GM12878 (cell line): Measurements from ENCODE around the gene FLVCR1. TPM values are rescaled to one million over a fixed set of nuclear protein-coding genes. Genes with fewer than 3 reads are reported as not detected.

ENCODE experiments used
- ATAC-seq: fragments of 200-7000 bp; cut with Tn5 transposase; 3 replicates; pipeline ENCODE4 v1.9.1; 2020; ENCODE audit warnings: mild to moderate bottlenecking, moderate library complexity
- BruUV-seq: library from RNA; stranded (reverse); fragments of 400-500 nt; replicated peaks from 2 replicates; lab custom pipeline; 2021; lab: Mats Ljungman, UMichigan
- CTCF ChIA-PET: fragments of 300-600 bp; sonication (Branson Sonifier 250); formaldehyde crosslinking; extraction: SDS; loops from one replicate; lab custom pipeline; 2021; ENCODE audit warnings: inconsistent platforms; lab: Yijun Ruan, JAX
- POLR2A ChIA-PET: fragments of 350-600 bp; formaldehyde crosslinking; extraction: SDS; loops from one replicate; lab custom pipeline; 2021; ENCODE audit warnings: inconsistent platforms; lab: Charles Lee
- RAD21 ChIA-PET: fragments of 300-600 bp; sonication (Branson Sonifier 250); formaldehyde crosslinking; loops from one replicate; lab custom pipeline; 2023; ENCODE audit warnings: antibody characterized with exemption; ENCODE audit not compliant: unreplicated experiment; lab: Charles Lee
- SMC1A ChIA-PET: fragments of 300-600 bp; sonication (Branson Sonifier 250); formaldehyde crosslinking; loops from one replicate; lab custom pipeline; 2023; ENCODE audit not compliant: unreplicated experiment, uncharacterized antibody; lab: Charles Lee
- DNase-seq: peaks from one replicate; pipeline ENCODE4 v3.0.0-alpha.2; 2011; ENCODE audit warnings: low read depth, low spot score
- FAIRE-seq: peaks from 3 replicates; lab custom pipeline; 2011; peaks lifted over from hg19 to GRCh38; lab: Jason Lieb, UNC
- H2AFZ ChIP-seq: 2 replicates; pipeline ENCODE4 v1.6.0; 2011; ENCODE audit warnings: low read depth, low read length, control low read depth; ENCODE audit not compliant: control insufficient read depth
- H3K27ac ChIP-seq: 2 replicates; pipeline ENCODE4 v1.5.1; 2011; ENCODE audit warnings: control low read depth; ENCODE audit not compliant: control insufficient read depth, insufficient read depth
- H3K27me3 ChIP-seq, 2 experiments: replicated peaks in 1 of 2; 2 replicates each; pipeline versions ENCODE4 v1.6.0 to v1.6.1; 2011; ENCODE audit warnings: low read length in 1 of 2; ENCODE audit not compliant: control insufficient read depth in 2 of 2, insufficient read depth in 2 of 2
- H3K36me3 ChIP-seq, 2 experiments: 2 replicates each; pipeline ENCODE4 v1.5.1; 2011; ENCODE audit warnings: low read length in 1 of 2; ENCODE audit not compliant: control insufficient read depth in 2 of 2, insufficient read depth in 2 of 2
- H3K4me1 ChIP-seq: 2 replicates; pipeline ENCODE4 v1.6.1; 2011; ENCODE audit warnings: mild to moderate bottlenecking, low read length, moderate library complexity, mixed read lengths; ENCODE audit not compliant: control insufficient read depth, insufficient read depth
- H3K4me2 ChIP-seq: 2 replicates; pipeline ENCODE4 v1.6.0; 2011; ENCODE audit warnings: control low read depth; ENCODE audit not compliant: control insufficient read depth, insufficient read depth
- H3K4me3 ChIP-seq: fragments of 200-600 bp; sonication (generic); 2 replicates; pipeline ENCODE4 v1.5.1; 2016
- H3K79me2 ChIP-seq: 2 replicates; pipeline ENCODE4 v1.6.0; 2011; ENCODE audit warnings: low read length; ENCODE audit not compliant: control insufficient read depth, insufficient read depth
- H3K9ac ChIP-seq: 2 replicates; pipeline ENCODE4 v1.8.0; 2011; ENCODE audit warnings: low read length, control low read depth, mixed read lengths; ENCODE audit not compliant: control insufficient read depth, insufficient read depth
- H3K9me3 ChIP-seq: replicated peaks from 3 replicates; pipeline ENCODE4 v1.5.1; 2011; ENCODE audit warnings: mild to moderate bottlenecking, low read length; ENCODE audit not compliant: control insufficient read depth, insufficient read depth
- H4K20me1 ChIP-seq: 2 replicates; pipeline ENCODE4 v1.6.0; 2011; ENCODE audit not compliant: control insufficient read depth, insufficient read depth
- CUX1 ChIP-seq: IDR thresholded peaks from 2 replicates; pipeline ENCODE4 v1.6.1; 2012; ENCODE audit warnings: improper control_type of control experiment, low read depth, low read length; ENCODE audit not compliant: insufficient replicate concordance
- ELK1 ChIP-seq: IDR thresholded peaks from 2 replicates; pipeline ENCODE4 v1.6.1; 2012; ENCODE audit warnings: low read depth, low read length, improper control_type of control experiment
- EZH2 ChIP-seq: IDR thresholded peaks from 2 replicates; pipeline ENCODE4 v1.6.1; 2012; ENCODE audit warnings: low read depth, mild to moderate bottlenecking, control low read depth, inconsistent platforms, low read length, borderline replicate concordance; ENCODE audit not compliant: control insufficient read depth
- HDAC2 ChIP-seq: fragments of 200-600 bp; sonication (generic); IDR thresholded peaks from 2 replicates; pipeline ENCODE4 v1.6.1; 2017
- KAT2A ChIP-seq: conservative IDR thresholded peaks from 2 replicates; pipeline ENCODE4 v1.6.1; 2011; ENCODE audit warnings: low read depth, low read length; ENCODE audit not compliant: control insufficient read depth
- KLF5 ChIP-seq: fragments of 450-650 bp; IDR thresholded peaks from 2 replicates; pipeline ENCODE4 v1.6.1; 2014; ENCODE audit warnings: mild to moderate bottlenecking; ENCODE audit not compliant: partially characterized antibody
- MTA2 ChIP-seq: fragments of 450-650 bp; IDR thresholded peaks from 2 replicates; pipeline ENCODE4 v1.6.1; 2016; ENCODE audit warnings: low read depth, mild to moderate bottlenecking, moderate library complexity
- PAX5 ChIP-seq: IDR thresholded peaks from 2 replicates; pipeline ENCODE4 v1.6.1; 2011; ENCODE audit warnings: low read depth, low read length, borderline replicate concordance
- TCF3 ChIP-seq: IDR thresholded peaks from 2 replicates; pipeline ENCODE4 v1.6.1; 2012; ENCODE audit warnings: low read depth, mild to moderate bottlenecking, low read length, borderline replicate concordance; ENCODE audit not compliant: insufficient read depth
- ZBTB40 ChIP-seq: fragments of 450-650 bp; IDR thresholded peaks from 2 replicates; pipeline ENCODE4 v1.6.1; 2016; ENCODE audit warnings: mild to moderate bottlenecking, moderate library complexity, borderline replicate concordance
- ZNF24 ChIP-seq: fragments of 450-650 bp; IDR thresholded peaks from 2 replicates; pipeline ENCODE4 v1.6.1; 2017; ENCODE audit warnings: antibody characterized with exemption, mild to moderate bottlenecking
- WGBS: methylation state at CpG from one replicate; pipeline ENCODE4 v1.1.6; 2016; ENCODE audit warnings: low lambda C conversion rate; ENCODE audit not compliant: insufficient replicate concordance, insufficient coverage; ENCODE audit errors: missing lambda C conversion rate; 5-methylcytosine and 5-hydroxymethylcytosine counted together
- in situ Hi-C: fragments of 300-500 bp; cut with MboI; formaldehyde crosslinking; loops from 9 replicates; pipeline ENCODE4 v1.14.3; 2018; ENCODE audit warnings: mixed read lengths
- intact Hi-C: fragments of 100-400 bp; cut with micrococcal nuclease; formaldehyde crosslinking; loops from one replicate; pipeline ENCODE4 v1.14.2; 2022; ENCODE audit not compliant: unreplicated experiment
- polyA plus RNA-seq, 11 experiments: library from polyadenylated mRNA; depleted of rRNA in 4 of 11; unstranded in 6 of 11; stranded (reverse) in 5 of 11; fragments of >200 nt; fragmentation: Nextera tagmentation in 4 of 11; fragmentation: Illumina TruSeq in 1 of 11; extraction: Ambion mirVana in 4 of 11; extraction: Trizol in 1 of 11; gene quantifications; 1 replicate in 1 of 11; 2 replicates in 10 of 11; pipeline versions ENCODE4 v1.2.1 to v1.2.3, GENCODE V29; 2011 to 2016; ENCODE audit warnings: inconsistent platforms in 2 of 11, missing spikeins in 2 of 11, low read depth in 1 of 11
- total RNA-seq, 4 experiments: library from RNA; depleted of rRNA in 3 of 4; stranded (reverse); fragments of >200 nt in 3 of 4; fragmentation: Illumina TruSeq in 1 of 4; extraction: Trizol in 1 of 4; gene quantifications; 2 replicates each; pipeline versions ENCODE4 v1.2.1 to v1.2.3, GENCODE V29; 2013 to 2021

FLVCR1 gene
- total and polyA plus RNA-seq, 10 of the 15 experiments (the other 5 are each of a cell fraction or from before 2014, with no cell fraction given), result 7.1 to 25.2 (median 17.6) TPM

- TF ChIP-seq CUX1 (no peak), EZH2 (no peak), HDAC2 (no peak), KLF5 (no peak), MTA2 (no peak), TCF3 (no peak), PAX5 (no peak)
These were observed 26.5 kb downstream of the FLVCR1 start (continued) for GRCh38 chr1:212884592-212884991.

GRCh38 chr1:212892108-212892507 is 34.0 kb downstream of the FLVCR1 start:
- ChIA-PET SMC1A (interaction anchor here (0.6 to 4.6 kb wide), 11 partner anchors 9 to 142 kb away, joined by 3 to 25 read pairs (median 3); no protein-coding TSS in a partner anchor), POLR2A (interaction anchor here (0.6 to 0.9 kb wide), 4 partner anchors 9 to 86 kb away, joined by 3 to 10 read pairs (median 3); no protein-coding TSS in a partner anchor), CTCF (interaction anchor here (0.6 to 1.4 kb wide), 4 partner anchors 14 to 227 kb away, joined by 3 to 6 read pairs (median 4); no protein-coding TSS in a partner anchor), RAD21 (interaction anchor here (0.6 to 1.9 kb wide), 3 partner anchors 32 to 102 kb away, joined by 3 to 5 read pairs (median 3); no protein-coding TSS in a partner anchor)
- Histone ChIP-seq H3K27ac (no peak overlapping the region), H3K4me3 (no peak overlapping the region), H3K79me2 (no peaks in the 10 kb centered on the region), H3K9ac (no peak overlapping the region), H3K4me2 (no peak overlapping the region), H2AFZ (no peak overlapping the region), H3K4me1 (no peaks in the 10 kb centered on the region), H3K36me3 (peaks cover 8 to 31% of the 10 kb centered on the region in 2 experiments), H4K20me1 (no peaks in the 10 kb centered on the region), H3K27me3 (no peaks in the 10 kb centered on the region), H3K9me3 (no peaks in the 10 kb centered on the region)
- ATAC-seq, result no peak
- in situ Hi-C loops, result no loop called here
- intact Hi-C loops, result no loop called here
- DNase-seq, result no peak
- FAIRE-seq, result no peak
- no peak for TF ChIP-seq ZBTB40
- no peak for TF ChIP-seq ELK1
- TF ChIP-seq KAT2A, result no peak
- TF ChIP-seq ZNF24, result no peak
- 91% methylated on average over 1 of the region's 1 CpG for WGBS
- BruUV-seq, result no TSS peak
